Measurements from ENCODE around the gene ATOSB.

Gene ATOSB

GRCh38 chr9:35114113-35114839 lies 1.4 kb downstream of the ATOSB start:
- DNase-seq, result peak; percentile 87

- no peak for DNase-seq
Observed at GRCh38 chr9:35112257-35113020, 3.2 kb downstream of the ATOSB start.

- DNase-seq, result peak; percentile 96
Observed at GRCh38 chr9:35111001-35111933, 4.4 kb downstream of the ATOSB start.

GRCh38 chr9:35110327-35110761 lies 5.3 kb downstream of the ATOSB start:
- no peak for DNase-seq

- DNase-seq, result no peak
Observed at GRCh38 chr9:35108946-35109575, 6.6 kb downstream of the ATOSB start.

GRCh38 chr9:35108461-35108860 lies 7.2 kb downstream of the ATOSB start:
- DNase-seq, result no peak

GRCh38 chr9:35107297-35108290 lies 8.1 kb downstream of the ATOSB start:
- DNase-seq, result no peak

- DNase-seq, result no peak
Observed at GRCh38 chr9:35106343-35106730, 9.3 kb downstream of the ATOSB start.

- no peak for DNase-seq
Observed at GRCh38 chr9:35105571-35106342, 9.9 kb downstream of the ATOSB start.

GRCh38 chr9:35105126-35105525 lies 10.5 kb downstream of the ATOSB start:
- no peak for DNase-seq

GRCh38 chr9:35104586-35104985 lies 11.1 kb downstream of the ATOSB start:
- DNase-seq, result no peak

GRCh38 chr9:35103660-35104191 lies 11.9 kb downstream of the ATOSB start:
- DNase-seq, result no peak

- DNase-seq, result peak; percentile 95
Observed at GRCh38 chr9:35102769-35103659, 12.6 kb downstream of the ATOSB start, which contains the start of gene STOML2. STOML2 (minus strand) TSS chr9:35103131; CDS start chr9:35103094, 37 bp downstream.

- DNase-seq, result no peak
Observed at GRCh38 chr9:35102465-35102768, 13.2 kb downstream of the ATOSB start.

- DNase-seq, result no peak
Observed at GRCh38 chr9:35097573-35097972, 18.1 kb downstream of the ATOSB start.

- peak; percentile 88 for DNase-seq
Observed at GRCh38 chr9:35096035-35096849, 19.4 kb downstream of the ATOSB start, which contains the start of gene PIGO. PIGO (minus strand) TSS chr9:35096591; CDS start chr9:35095565, 1,026 bp downstream.

- DNase-seq, result no peak
Observed at GRCh38 chr9:35091536-35091935, 24.1 kb downstream of the ATOSB start.

GRCh38 chr9:35089434-35089833 lies 26.2 kb downstream of the ATOSB start:
- DNase-seq, result no peak
